ENCODE results near the gene ARHGEF12. TPM values are rescaled to one million over a fixed set of nuclear protein-coding genes. Genes with fewer than 3 reads are reported as not detected.

Gene ARHGEF12
- total RNA-seq, 1 donor from 2014 or later = 71.9 TPM

- H3K27ac Mint-ChIP-seq (ENCODE audit: unreplicated experiment) = no peak overlapping the region
- H3K9me3 Mint-ChIP-seq (ENCODE audit: low read depth) = peaks cover 10% of the 10 kb centered on the region
- TF ChIP-seq CTCF (IDR thresholded peaks at IDR 0.05) = no peak
- H3K27me3 Mint-ChIP-seq (ENCODE audit: low read depth) = no peaks in the 10 kb centered on the region
- H3K36me3 Mint-ChIP-seq (ENCODE audit: low read depth) = peaks cover 7% of the 10 kb centered on the region
- H3K4me1 Mint-ChIP-seq (ENCODE audit: low read depth) = peaks cover 65% of the 10 kb centered on the region
- no peak overlapping the region for H3K4me3 Mint-ChIP-seq (ENCODE audit: unreplicated experiment)
- no peak for DNase-seq (ENCODE audit: low spot score)
Measured at GRCh38 chr11:120378474-120378873, 42.3 kb downstream of the ARHGEF12 start.

- peaks cover 7% of the 10 kb centered on the region for H3K36me3 Mint-ChIP-seq (ENCODE audit: low read depth)
- no peak for TF ChIP-seq CTCF (IDR thresholded peaks at IDR 0.05)
- H3K27me3 Mint-ChIP-seq (ENCODE audit: low read depth) = no peaks in the 10 kb centered on the region
- no peak for DNase-seq (ENCODE audit: low spot score)
- no peak overlapping the region for H3K4me3 Mint-ChIP-seq (ENCODE audit: unreplicated experiment)
- peak overlapping the region; percentile 28 for H3K27ac Mint-ChIP-seq (ENCODE audit: unreplicated experiment)
- H3K9me3 Mint-ChIP-seq (ENCODE audit: low read depth) = peaks cover 10% of the 10 kb centered on the region
- peaks cover 76% of the 10 kb centered on the region for H3K4me1 Mint-ChIP-seq (ENCODE audit: low read depth)
Measured at GRCh38 chr11:120381401-120381800, 45.2 kb downstream of the ARHGEF12 start.

GRCh38 chr11:120383518-120384155 is 47.4 kb downstream of the ARHGEF12 start:
- H3K27me3 Mint-ChIP-seq (ENCODE audit: low read depth) = no peaks in the 10 kb centered on the region
- no peak for TF ChIP-seq CTCF (IDR thresholded peaks at IDR 0.05)
- H3K36me3 Mint-ChIP-seq (ENCODE audit: low read depth) = peaks cover 2% of the 10 kb centered on the region
- no peak for DNase-seq (ENCODE audit: low spot score)
- H3K9me3 Mint-ChIP-seq (ENCODE audit: low read depth) = peaks cover 3% of the 10 kb centered on the region
- H3K4me1 Mint-ChIP-seq (ENCODE audit: low read depth) = peaks cover 82% of the 10 kb centered on the region
- H3K27ac Mint-ChIP-seq (ENCODE audit: unreplicated experiment) = peak overlapping the region; percentile 24
- no peak overlapping the region for H3K4me3 Mint-ChIP-seq (ENCODE audit: unreplicated experiment)

GRCh38 chr11:120384476-120384875 is 48.3 kb downstream of the ARHGEF12 start:
- H3K9me3 Mint-ChIP-seq (ENCODE audit: low read depth) = peaks cover under 1% of the 10 kb centered on the region
- no peak overlapping the region for H3K27ac Mint-ChIP-seq (ENCODE audit: unreplicated experiment)
- DNase-seq (ENCODE audit: low spot score) = no peak
- H3K4me3 Mint-ChIP-seq (ENCODE audit: unreplicated experiment) = no peak overlapping the region
- TF ChIP-seq CTCF (IDR thresholded peaks at IDR 0.05) = no peak
- no peaks in the 10 kb centered on the region for H3K27me3 Mint-ChIP-seq (ENCODE audit: low read depth)
- no peaks in the 10 kb centered on the region for H3K36me3 Mint-ChIP-seq (ENCODE audit: low read depth)
- peaks cover 77% of the 10 kb centered on the region for H3K4me1 Mint-ChIP-seq (ENCODE audit: low read depth)

GRCh38 chr11:120385110-120385509 is 48.9 kb downstream of the ARHGEF12 start:
- H3K27ac Mint-ChIP-seq (ENCODE audit: unreplicated experiment) = peak overlapping the region; percentile 39
- no peak for TF ChIP-seq CTCF (IDR thresholded peaks at IDR 0.05)
- H3K4me1 Mint-ChIP-seq (ENCODE audit: low read depth) = peaks cover 71% of the 10 kb centered on the region
- DNase-seq (ENCODE audit: low spot score) = no peak
- H3K36me3 Mint-ChIP-seq (ENCODE audit: low read depth) = peaks cover 2% of the 10 kb centered on the region
- peaks cover 5% of the 10 kb centered on the region for H3K9me3 Mint-ChIP-seq (ENCODE audit: low read depth)
- no peaks in the 10 kb centered on the region for H3K27me3 Mint-ChIP-seq (ENCODE audit: low read depth)
- H3K4me3 Mint-ChIP-seq (ENCODE audit: unreplicated experiment) = no peak overlapping the region

Data from chondrocyte (in vitro differentiated cells).